ENCODE data around the gene RSAD2. TPM values are rescaled to one million over a fixed set of nuclear protein-coding genes. Genes with fewer than 3 reads are reported as not detected.

Gene RSAD2
- total and polyA plus RNA-seq, 9 of the 15 experiments (the other 6 are each of a cell fraction or from before 2014, with no cell fraction given) = 0.15 to 1.4 (median 0.28) TPM

GRCh38 chr2:6866275-6866671, 11.3 kb upstream of the RSAD2 start (continued):
- TF ChIP-seq CEBPZ (IDR thresholded peaks at IDR 0.05; ENCODE audit: borderline replicate concordance, low read depth, low read length) (no peak), RBM39 (optimal IDR thresholded peaks at IDR 0.05; ENCODE audit: low read depth, low read length) (peak; percentile 47), MTA1 (IDR thresholded peaks at IDR 0.05; ENCODE audit: borderline replicate concordance) (peak; percentile 76; the same call in 1 of the 2 replicates), DMBX1 (CRISPR knock-in tag; IDR thresholded peaks at IDR 0.05; ENCODE audit: borderline replicate concordance) (no peak), ZNF224 (CRISPR knock-in tag; IDR thresholded peaks at IDR 0.05) (0 out of 2 replicates have a peak, but pooled peaks have one; percentile 3), ZNF76 (CRISPR knock-in tag; IDR thresholded peaks at IDR 0.05; ENCODE audit: borderline replicate concordance) (no peak), MEIS2 (IDR thresholded peaks at IDR 0.05; ENCODE audit: partially characterized antibody) (no peak), BCOR (IDR thresholded peaks at IDR 0.05) (peak; percentile 38; the same call in 1 of the 2 replicates), CTBP1 (IDR thresholded peaks at IDR 0.05; ENCODE audit: borderline replicate concordance) (peak; percentile 61; the same call in 1 of the 2 replicates)
- TF ChIP-seq, protein P1, sequence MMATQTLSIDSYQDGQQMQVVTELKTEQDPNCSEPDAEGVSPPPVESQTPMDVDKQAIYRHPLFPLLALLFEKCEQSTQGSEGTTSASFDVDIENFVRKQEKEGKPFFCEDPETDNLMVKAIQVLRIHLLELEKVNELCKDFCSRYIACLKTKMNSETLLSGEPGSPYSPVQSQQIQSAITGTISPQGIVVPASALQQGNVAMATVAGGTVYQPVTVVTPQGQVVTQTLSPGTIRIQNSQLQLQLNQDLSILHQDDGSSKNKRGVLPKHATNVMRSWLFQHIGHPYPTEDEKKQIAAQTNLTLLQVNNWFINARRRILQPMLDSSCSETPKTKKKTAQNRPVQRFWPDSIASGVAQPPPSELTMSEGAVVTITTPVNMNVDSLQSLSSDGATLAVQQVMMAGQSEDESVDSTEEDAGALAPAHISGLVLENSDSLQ (IDR thresholded peaks at IDR 0.05) = no peak
- TF ChIP-seq, protein P2, sequence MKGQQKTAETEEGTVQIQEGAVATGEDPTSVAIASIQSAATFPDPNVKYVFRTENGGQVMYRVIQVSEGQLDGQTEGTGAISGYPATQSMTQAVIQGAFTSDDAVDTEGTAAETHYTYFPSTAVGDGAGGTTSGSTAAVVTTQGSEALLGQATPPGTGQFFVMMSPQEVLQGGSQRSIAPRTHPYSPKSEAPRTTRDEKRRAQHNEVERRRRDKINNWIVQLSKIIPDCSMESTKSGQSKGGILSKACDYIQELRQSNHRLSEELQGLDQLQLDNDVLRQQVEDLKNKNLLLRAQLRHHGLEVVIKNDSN (CRISPR knock-in tag; IDR thresholded peaks at IDR 0.05) = peak; percentile 19; the same call in 1 of the 2 replicates
